ENCODE measurements around the gene EPB41.

DNA sequence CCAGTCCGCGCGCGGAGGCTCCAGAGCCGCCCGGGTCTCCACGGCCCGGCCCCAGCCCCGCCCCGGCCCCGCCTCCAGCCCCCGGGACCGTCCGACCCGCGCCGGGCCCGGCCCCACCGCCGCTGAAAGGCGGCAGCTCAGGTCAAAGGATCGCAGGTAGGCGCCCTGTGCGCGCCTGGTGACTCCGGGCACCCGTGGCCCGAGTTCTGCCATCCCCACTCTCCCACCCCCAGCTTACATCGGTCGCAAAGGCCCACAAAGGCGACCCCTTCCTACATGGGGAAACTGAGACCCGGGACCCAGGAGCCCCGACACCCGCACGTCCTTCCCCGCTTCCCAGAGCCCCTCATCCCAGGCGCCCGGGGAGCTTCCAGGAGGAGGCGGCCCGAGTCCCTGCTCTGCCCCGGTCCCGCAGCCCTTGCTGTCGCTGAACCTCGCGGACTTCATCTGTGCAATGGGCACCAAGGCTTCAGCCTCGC is 209.6 kb downstream of the EPB41 start, which contains the start of gene TMEM200B:
- TF ChIP-seq CTCF (conservative IDR thresholded peaks at IDR 0.05; ENCODE audit: low read depth in 2 of 2) (no peak), ETS1 (IDR thresholded peaks at IDR 0.05) (no peak)
